CD4-positive, alpha-beta T cell treated with Interleukin-4 for 4 hours (primary cell): ENCODE data around the gene ROBO4.

Experiments used
- DNase-seq: peaks from one replicate; pipeline ENCODE4 v3.0.0-alpha.2; 2020

The ROBO4 gene

GRCh38 chr11:124889191-124890091 lies 8.2 kb downstream of the ROBO4 start:
- DNase-seq = no peak

DNA sequence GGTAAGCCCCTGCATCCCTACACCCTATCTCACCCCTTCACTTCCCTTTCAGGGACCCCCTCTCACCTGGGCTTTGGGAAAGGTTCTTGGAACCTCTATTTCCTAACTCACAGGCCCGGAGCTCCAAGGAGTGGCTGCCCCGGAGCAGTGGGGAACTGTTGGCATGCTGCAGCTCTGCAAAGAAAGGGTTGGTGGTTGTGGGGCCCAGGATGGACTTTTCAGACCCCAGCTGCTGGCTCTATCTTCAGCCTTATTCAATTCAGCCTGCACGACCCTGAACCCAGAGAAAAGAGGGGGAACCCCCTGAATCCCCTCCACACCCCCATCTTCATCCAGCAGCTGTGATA lies 10.0 kb downstream of the ROBO4 start:
- DNase-seq = no peak

GRCh38 chr11:124886978-124887666 lies 10.5 kb downstream of the ROBO4 start:
- no peak for DNase-seq

GRCh38 chr11:124886476-124886875 lies 11.2 kb downstream of the ROBO4 start:
- DNase-seq = no peak

DNA sequence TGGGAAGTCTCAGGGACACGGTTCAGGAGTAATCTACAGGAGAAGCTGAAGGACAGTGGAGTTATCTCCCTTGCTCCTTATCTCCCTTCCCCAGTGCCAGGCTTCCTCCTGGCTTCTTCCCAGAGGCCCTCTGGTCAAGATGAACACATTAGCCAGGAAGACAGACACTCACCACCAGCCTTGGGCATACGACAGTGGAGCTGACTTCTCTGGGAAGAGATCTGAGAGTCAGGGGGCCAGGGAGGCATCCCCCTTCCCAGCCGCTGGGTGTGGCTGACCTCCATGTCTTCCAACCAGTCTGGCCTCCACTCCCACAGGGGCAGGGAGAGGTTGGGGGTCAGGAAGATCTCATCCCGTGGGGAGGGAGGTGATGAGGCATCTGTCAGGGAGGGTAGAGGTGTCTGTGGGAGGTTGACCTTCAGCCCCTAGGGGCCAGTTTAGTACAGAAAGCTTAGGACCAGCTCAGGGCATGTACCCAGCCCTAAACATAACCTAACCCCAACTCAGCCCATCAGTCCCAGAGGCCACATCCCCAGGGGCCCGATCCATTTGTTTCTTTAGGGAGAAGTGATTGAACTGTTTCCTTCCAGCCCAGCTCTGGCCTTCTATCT lies 12.7 kb downstream of the ROBO4 start:
- no peak for DNase-seq

DNA sequence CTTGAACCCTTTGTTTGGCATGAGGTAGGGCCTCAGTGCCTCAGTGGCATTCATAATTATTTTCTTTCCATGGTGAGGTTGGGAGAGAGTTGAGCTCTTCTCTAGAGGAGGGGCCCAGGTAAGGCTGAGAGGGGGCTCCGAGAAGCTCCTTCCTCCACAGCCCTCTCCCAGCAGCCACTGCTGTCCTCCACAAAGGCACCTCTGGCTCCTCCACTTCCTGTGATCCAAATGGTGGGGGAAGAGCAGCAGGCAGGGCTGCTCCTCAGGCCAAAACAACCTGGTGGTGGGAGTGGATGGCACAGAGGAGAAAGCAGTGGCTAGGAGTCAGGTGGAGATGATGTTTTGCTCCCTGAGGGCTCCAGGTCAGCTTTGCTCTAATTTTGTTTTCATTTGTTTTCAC lies 13.3 kb downstream of the ROBO4 start:
- no peak for DNase-seq

- DNase-seq = no peak
Measured at GRCh38 chr11:124882339-124883071, 15.2 kb downstream of the ROBO4 start.

GRCh38 chr11:124880958-124881357 lies 16.7 kb downstream of the ROBO4 start:
- no peak for DNase-seq

GRCh38 chr11:124880290-124880611 lies 17.4 kb downstream of the ROBO4 start:
- DNase-seq = no peak

DNA sequence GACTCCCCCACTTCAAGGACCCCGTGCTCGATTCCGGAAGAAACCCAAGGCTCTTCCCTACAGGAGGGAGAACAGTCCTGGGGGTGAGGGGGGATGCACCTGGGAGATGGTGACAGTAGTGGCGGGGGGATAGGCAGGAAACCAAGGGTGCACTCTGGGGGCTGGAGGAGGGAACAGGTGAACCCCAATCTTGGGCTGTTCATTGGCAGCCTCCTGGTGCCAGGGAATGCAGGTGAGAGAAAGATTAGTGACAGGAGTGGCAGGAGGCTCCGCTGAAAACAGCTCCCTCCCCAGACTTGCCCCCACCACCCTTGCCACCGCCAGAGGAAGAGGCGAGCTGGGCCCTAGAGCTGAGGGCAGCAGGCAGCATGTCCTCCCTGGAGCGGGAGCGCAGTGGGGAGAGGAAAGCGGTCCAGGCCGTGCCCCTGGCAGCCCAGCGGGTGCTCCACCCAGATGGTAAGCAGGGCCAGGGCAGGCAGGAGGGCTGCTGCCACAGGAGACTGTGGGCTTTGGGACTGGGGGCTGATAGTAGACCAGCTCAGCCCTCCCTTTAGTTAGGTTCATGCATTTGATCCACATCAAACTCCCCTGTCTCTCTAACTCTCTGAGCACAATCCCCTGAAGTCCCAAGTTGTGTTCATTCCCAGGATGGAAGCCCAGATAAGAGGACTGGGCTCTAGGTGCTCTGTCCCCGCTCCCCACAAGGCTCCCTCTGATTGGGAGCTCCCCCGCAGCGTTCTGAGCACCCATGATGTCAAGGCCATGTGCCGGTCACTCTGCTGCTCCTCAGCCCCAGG lies 18.0 kb downstream of the ROBO4 start:
- DNase-seq = no peak

GRCh38 chr11:124878759-124879492 lies 18.7 kb downstream of the ROBO4 start:
- DNase-seq = no peak

- no peak for DNase-seq
Measured at GRCh38 chr11:124877910-124878758, 19.5 kb downstream of the ROBO4 start.

- no peak for DNase-seq
Measured at GRCh38 chr11:124877631-124877909, 20.1 kb downstream of the ROBO4 start.

DNA sequence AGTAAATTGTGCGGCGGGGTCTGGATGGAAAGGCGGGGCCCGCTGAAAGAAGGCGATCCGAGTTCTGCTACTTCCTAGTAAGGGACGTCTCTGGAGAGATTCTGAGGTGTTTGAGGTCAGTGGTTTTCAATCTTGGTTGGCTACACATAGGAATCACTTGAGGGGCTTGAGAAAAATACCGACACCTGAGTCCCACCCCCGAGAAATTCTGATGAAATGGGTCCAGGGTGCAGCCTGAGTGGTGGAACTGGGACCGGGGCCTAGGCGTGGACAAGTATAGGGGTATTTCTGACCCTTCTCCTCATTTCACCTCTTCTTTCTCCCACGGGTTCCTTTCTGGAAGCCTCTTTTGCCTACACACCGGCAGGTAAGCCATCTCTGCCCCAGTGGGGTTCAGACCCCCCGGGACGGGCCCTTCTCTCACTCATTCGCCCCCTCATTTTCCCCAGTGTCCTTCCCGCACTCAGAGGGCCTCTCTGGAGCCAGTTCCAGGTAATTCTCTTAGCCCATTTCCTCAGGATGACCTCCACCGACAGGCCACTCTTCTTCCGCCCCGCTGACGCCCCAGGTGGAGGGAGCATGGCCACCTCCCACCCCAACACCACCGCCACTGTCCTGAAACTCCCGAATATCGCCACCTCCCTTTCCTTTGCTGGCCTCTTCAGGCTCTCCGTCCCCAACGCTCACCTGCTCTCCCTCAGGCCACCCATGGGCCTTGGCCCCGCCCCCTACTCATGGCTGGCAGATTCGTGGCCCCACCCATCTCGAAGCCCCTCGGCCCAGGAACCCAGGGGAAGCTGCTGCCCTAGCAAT lies 20.6 kb downstream of the ROBO4 start:
- DNase-seq = no peak

- DNase-seq = peak; percentile 71
Measured at GRCh38 chr11:124875943-124876817, 21.5 kb downstream of the ROBO4 start.

DNA sequence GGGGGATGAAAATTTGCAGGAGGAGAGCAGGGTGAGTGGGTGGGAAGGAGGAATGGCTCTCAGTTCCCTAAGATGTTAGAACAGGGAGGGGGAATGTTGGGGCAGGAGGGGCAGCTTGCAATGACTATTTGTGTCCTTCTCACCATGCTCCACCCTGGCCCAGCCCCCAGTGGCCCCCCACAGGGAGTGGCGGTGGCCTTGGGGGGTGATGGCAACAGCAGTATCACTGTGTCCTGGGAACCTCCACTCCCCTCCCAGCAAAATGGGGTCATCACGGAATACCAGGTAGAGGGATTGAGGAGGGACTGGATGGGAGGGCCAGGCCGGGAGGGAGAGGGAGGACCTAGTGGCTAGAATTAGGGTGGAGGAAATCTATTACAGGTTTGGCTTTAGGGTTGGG lies 22.3 kb downstream of the ROBO4 start:
- DNase-seq = no peak

GRCh38 chr11:124874571-124875255 lies 23.0 kb downstream of the ROBO4 start:
- no peak for DNase-seq

GRCh38 chr11:124873951-124874350 lies 23.7 kb downstream of the ROBO4 start:
- DNase-seq = no peak

DNA sequence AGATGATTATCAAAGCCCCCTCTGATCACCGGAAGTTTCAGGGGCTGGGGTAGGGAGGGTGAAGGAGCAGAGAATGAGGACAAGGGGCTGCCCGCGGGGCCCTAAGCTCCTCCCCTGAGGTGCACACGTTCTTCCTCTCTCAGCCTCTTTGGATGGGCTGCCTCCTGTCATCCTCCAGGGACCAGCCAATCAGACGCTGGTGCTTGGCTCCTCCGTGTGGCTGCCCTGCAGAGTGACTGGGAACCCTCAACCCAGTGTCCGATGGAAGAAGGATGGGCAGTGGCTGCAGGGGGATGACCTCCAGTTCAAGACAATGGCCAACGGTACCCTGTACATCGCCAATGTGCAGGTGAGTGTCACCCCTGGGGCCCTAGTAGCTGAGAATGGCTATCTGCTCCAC lies 24.9 kb downstream of the ROBO4 start:
- no peak for DNase-seq
